Measurements from ENCODE around the gene MANBA.

The MANBA gene

DNA sequence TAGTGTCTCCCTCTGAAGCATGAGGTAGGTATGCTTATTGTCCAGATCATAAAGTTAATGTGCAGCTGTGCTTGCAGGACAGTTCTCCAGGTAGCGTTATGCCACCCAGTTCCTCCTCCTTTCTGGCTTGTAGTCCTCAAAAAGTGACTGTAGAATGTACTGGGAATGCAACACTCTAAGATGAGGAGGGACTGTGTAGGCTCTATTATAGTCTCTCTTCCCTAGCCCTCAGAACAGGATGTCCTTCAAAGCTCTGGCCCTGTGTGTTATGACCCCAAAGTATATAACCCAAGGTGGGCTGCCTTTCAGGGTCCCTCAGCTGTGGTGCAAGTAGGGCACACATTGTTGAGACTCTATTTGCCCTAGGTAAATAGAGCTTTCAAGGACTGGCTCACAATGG lies 20.8 kb upstream of the MANBA start:
- Histone ChIP-seq H3K36me3 (ENCODE audit: insufficient read depth, insufficient read length, low read length) (no peaks in the 10 kb centered on the region), H3K4me1 (ENCODE audit: insufficient read depth, insufficient read length) (no peaks in the 10 kb centered on the region), H3K9ac (ENCODE audit: insufficient read length, low read depth) (no peak overlapping the region), H3K9me3 (ENCODE audit: insufficient read depth, low read length) (no peaks in the 10 kb centered on the region), H3K27me3 (ENCODE audit: insufficient read depth, insufficient read length) (no peaks in the 10 kb centered on the region), H3K4me3 (ENCODE audit: insufficient read length, low read depth) (no peak overlapping the region)
- DNase-seq (ENCODE audit: low read depth, low spot score), result no peak
- TF ChIP-seq ZNF274 (IDR thresholded peaks at IDR 0.05; ENCODE audit: low read depth, low read length) (no peak), YY1 (IDR thresholded peaks at IDR 0.05; ENCODE audit: insufficient read depth, insufficient read length) (no peak), SUZ12 (IDR thresholded peaks at IDR 0.05; ENCODE audit: extremely low read depth, insufficient read depth, insufficient read length) (no peak)

GRCh38 chr4:102780476-102781144 lies 19.8 kb upstream of the MANBA start:
- no peaks in the 10 kb centered on the region for H3K4me1 ChIP-seq (ENCODE audit: insufficient read depth, insufficient read length)
- DNase-seq (ENCODE audit: low read depth, low spot score), result no peak

DNA sequence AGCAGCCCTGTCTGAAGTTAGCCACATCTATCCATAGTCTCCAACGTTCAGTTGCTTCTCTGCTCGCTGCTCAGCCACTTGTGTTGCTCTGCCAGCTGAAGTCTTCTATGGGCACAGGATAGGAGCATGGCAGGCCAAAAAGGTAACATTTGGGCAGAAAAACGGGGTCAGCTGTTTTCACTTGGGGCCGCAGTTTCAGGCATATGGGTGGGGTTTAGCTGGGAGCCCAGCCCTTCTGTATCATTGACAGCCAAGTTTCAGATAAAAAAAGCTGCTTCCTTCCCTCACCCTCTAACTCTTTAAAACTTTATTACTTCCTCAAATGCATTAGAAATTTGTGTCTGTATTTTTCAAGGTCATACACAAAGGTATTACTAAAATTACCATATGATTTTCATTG lies 18.4 kb upstream of the MANBA start:
- Histone ChIP-seq H3K4me1 (ENCODE audit: insufficient read depth, insufficient read length) (no peaks in the 10 kb centered on the region), H3K9ac (ENCODE audit: insufficient read length, low read depth) (no peak overlapping the region), H3K27me3 (ENCODE audit: insufficient read depth, insufficient read length) (no peaks in the 10 kb centered on the region), H3K4me3 (ENCODE audit: insufficient read length, low read depth) (no peak overlapping the region), H3K9me3 (ENCODE audit: insufficient read depth, low read length) (no peaks in the 10 kb centered on the region), H3K36me3 (ENCODE audit: insufficient read depth, insufficient read length, low read length) (no peaks in the 10 kb centered on the region)
- DNase-seq (ENCODE audit: low read depth, low spot score), result no peak
- TF ChIP-seq ZNF274 (IDR thresholded peaks at IDR 0.05; ENCODE audit: low read depth, low read length) (no peak), YY1 (IDR thresholded peaks at IDR 0.05; ENCODE audit: insufficient read depth, insufficient read length) (no peak), SUZ12 (IDR thresholded peaks at IDR 0.05; ENCODE audit: extremely low read depth, insufficient read depth, insufficient read length) (no peak)

More at GRCh38 chr4:102780476-102781144, 19.8 kb upstream of the MANBA start:
- H3K9me3 ChIP-seq (ENCODE audit: insufficient read depth, low read length), result no peaks in the 10 kb centered on the region
- H3K4me3 ChIP-seq (ENCODE audit: insufficient read length, low read depth), result no peak overlapping the region
- no peaks in the 10 kb centered on the region for H3K27me3 ChIP-seq (ENCODE audit: insufficient read depth, insufficient read length)
- TF ChIP-seq ZNF274 (IDR thresholded peaks at IDR 0.05; ENCODE audit: low read depth, low read length) (no peak), YY1 (IDR thresholded peaks at IDR 0.05; ENCODE audit: insufficient read depth, insufficient read length) (no peak), SUZ12 (IDR thresholded peaks at IDR 0.05; ENCODE audit: extremely low read depth, insufficient read depth, insufficient read length) (no peak)
- H3K9ac ChIP-seq (ENCODE audit: insufficient read length, low read depth), result no peak overlapping the region
- no peaks in the 10 kb centered on the region for H3K36me3 ChIP-seq (ENCODE audit: insufficient read depth, insufficient read length, low read length)

GRCh38 chr4:102778720-102779119 lies 18.0 kb upstream of the MANBA start:
- DNase-seq (ENCODE audit: low read depth, low spot score), result no peak
- no peaks in the 10 kb centered on the region for H3K27me3 ChIP-seq (ENCODE audit: insufficient read depth, insufficient read length)
- H3K36me3 ChIP-seq (ENCODE audit: insufficient read depth, insufficient read length, low read length), result no peaks in the 10 kb centered on the region
- no peak overlapping the region for H3K4me3 ChIP-seq (ENCODE audit: insufficient read length, low read depth)
- no peaks in the 10 kb centered on the region for H3K9me3 ChIP-seq (ENCODE audit: insufficient read depth, low read length)
- no peak overlapping the region for H3K9ac ChIP-seq (ENCODE audit: insufficient read length, low read depth)
- TF ChIP-seq SUZ12 (IDR thresholded peaks at IDR 0.05; ENCODE audit: extremely low read depth, insufficient read depth, insufficient read length), result no peak
- TF ChIP-seq YY1 (IDR thresholded peaks at IDR 0.05; ENCODE audit: insufficient read depth, insufficient read length), result no peak
- TF ChIP-seq ZNF274 (IDR thresholded peaks at IDR 0.05; ENCODE audit: low read depth, low read length), result no peak
- H3K4me1 ChIP-seq (ENCODE audit: insufficient read depth, insufficient read length), result no peaks in the 10 kb centered on the region

DNA sequence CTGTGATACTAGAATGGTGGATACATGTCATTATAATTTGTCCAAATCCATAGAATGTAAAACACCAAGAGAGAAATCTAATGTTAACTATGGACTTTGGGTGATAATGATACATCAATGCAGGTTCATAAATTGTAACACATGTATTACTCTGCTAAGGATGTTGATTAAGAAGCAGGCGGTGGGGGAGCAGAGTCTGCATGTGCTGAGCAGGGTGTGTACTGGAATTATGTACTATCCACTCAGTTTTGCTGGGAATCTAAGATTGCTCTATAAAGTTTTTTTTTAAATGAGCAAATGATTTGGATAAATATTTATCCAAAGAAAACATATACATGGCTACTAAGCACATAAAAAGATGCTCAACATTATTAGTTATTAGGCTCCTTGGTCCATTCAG lies 15.0 kb upstream of the MANBA start:
- H3K9me3 ChIP-seq (ENCODE audit: insufficient read depth, low read length), result no peaks in the 10 kb centered on the region
- DNase-seq (ENCODE audit: low read depth, low spot score), result no peak
- TF ChIP-seq YY1 (IDR thresholded peaks at IDR 0.05; ENCODE audit: insufficient read depth, insufficient read length) (no peak), ZNF274 (IDR thresholded peaks at IDR 0.05; ENCODE audit: low read depth, low read length) (no peak), SUZ12 (IDR thresholded peaks at IDR 0.05; ENCODE audit: extremely low read depth, insufficient read depth, insufficient read length) (no peak)
- H3K27me3 ChIP-seq (ENCODE audit: insufficient read depth, insufficient read length), result no peaks in the 10 kb centered on the region
- H3K4me1 ChIP-seq (ENCODE audit: insufficient read depth, insufficient read length), result no peaks in the 10 kb centered on the region
- no peak overlapping the region for H3K9ac ChIP-seq (ENCODE audit: insufficient read length, low read depth)
- no peak overlapping the region for H3K4me3 ChIP-seq (ENCODE audit: insufficient read length, low read depth)
- H3K36me3 ChIP-seq (ENCODE audit: insufficient read depth, insufficient read length, low read length), result no peaks in the 10 kb centered on the region

DNA sequence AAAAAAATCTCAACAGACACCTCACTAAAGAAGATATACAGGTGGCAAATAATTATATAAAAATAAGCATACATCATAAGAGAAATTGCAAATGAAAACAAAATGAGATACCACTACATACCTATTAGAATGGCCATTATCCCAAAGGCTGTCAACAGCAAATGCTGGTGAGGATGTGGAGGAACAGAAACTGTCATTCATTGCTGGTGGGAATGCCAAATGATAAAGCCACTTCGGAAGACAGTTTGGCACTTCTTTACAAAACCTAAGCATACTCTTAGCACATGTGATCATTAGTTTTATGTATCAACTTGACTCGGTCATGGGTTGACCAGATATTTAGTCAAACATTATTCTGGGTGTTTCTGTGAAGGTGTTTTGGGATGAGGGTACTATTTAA lies 13.5 kb upstream of the MANBA start:
- no peaks in the 10 kb centered on the region for H3K36me3 ChIP-seq (ENCODE audit: insufficient read depth, insufficient read length, low read length)
- no peak overlapping the region for H3K4me3 ChIP-seq (ENCODE audit: insufficient read length, low read depth)
- DNase-seq (ENCODE audit: low read depth, low spot score), result no peak
- no peaks in the 10 kb centered on the region for H3K27me3 ChIP-seq (ENCODE audit: insufficient read depth, insufficient read length)
- H3K9me3 ChIP-seq (ENCODE audit: insufficient read depth, low read length), result no peaks in the 10 kb centered on the region
- no peak overlapping the region for H3K9ac ChIP-seq (ENCODE audit: insufficient read length, low read depth)
- no peak for TF ChIP-seq YY1 (IDR thresholded peaks at IDR 0.05; ENCODE audit: insufficient read depth, insufficient read length)
- TF ChIP-seq ZNF274 (IDR thresholded peaks at IDR 0.05; ENCODE audit: low read depth, low read length), result no peak
- no peak for TF ChIP-seq SUZ12 (IDR thresholded peaks at IDR 0.05; ENCODE audit: extremely low read depth, insufficient read depth, insufficient read length)
- H3K4me1 ChIP-seq (ENCODE audit: insufficient read depth, insufficient read length), result no peaks in the 10 kb centered on the region

- no peaks in the 10 kb centered on the region for H3K27me3 ChIP-seq (ENCODE audit: insufficient read depth, insufficient read length)
- H3K4me3 ChIP-seq (ENCODE audit: insufficient read length, low read depth), result no peak overlapping the region
- no peaks in the 10 kb centered on the region for H3K4me1 ChIP-seq (ENCODE audit: insufficient read depth, insufficient read length)
- H3K9ac ChIP-seq (ENCODE audit: insufficient read length, low read depth), result no peak overlapping the region
- no peak for TF ChIP-seq SUZ12 (IDR thresholded peaks at IDR 0.05; ENCODE audit: extremely low read depth, insufficient read depth, insufficient read length)
- TF ChIP-seq YY1 (IDR thresholded peaks at IDR 0.05; ENCODE audit: insufficient read depth, insufficient read length), result no peak
- TF ChIP-seq ZNF274 (IDR thresholded peaks at IDR 0.05; ENCODE audit: low read depth, low read length), result no peak
- DNase-seq (ENCODE audit: low read depth, low spot score), result no peak
- H3K36me3 ChIP-seq (ENCODE audit: insufficient read depth, insufficient read length, low read length), result no peaks in the 10 kb centered on the region
- no peaks in the 10 kb centered on the region for H3K9me3 ChIP-seq (ENCODE audit: insufficient read depth, low read length)
These were observed 12.1 kb upstream of the MANBA start for GRCh38 chr4:102772738-102773340.

Measured in NT2/D1 (cell line).